CD4-positive, CD25-positive, alpha-beta regulatory T cell (primary cell): ENCODE data around the gene GARS1. TPM values are rescaled to one million over a fixed set of nuclear protein-coding genes. Genes with fewer than 3 reads are reported as not detected.

ENCODE experiments used
- ATAC-seq, 2 donors: fragments of 150-1000 bp; cut with Tn5 transposase; one replicate each; pipeline ENCODE4 v1.10.0; 2021; ENCODE audit warnings: low read depth in 2 of 2, moderate number of reproducible peaks in 2 of 2, moderate library complexity in 1 of 2
- DNase-seq, 3 donors: peaks; one replicate each; pipeline versions ENCODE4 v3.0.0 to v3.0.0-alpha.2; 2012 to 2022; ENCODE audit warnings: mixed read lengths in 1 of 3
- H3K27ac ChIP-seq: one replicate; pipeline ENCODE4 v1.7.0; 2013; ENCODE audit warnings: mild to moderate bottlenecking, low read length; ENCODE audit not compliant: insufficient read depth, poor library complexity, severe bottlenecking
- H3K27me3 ChIP-seq: one replicate; pipeline ENCODE4 v1.7.0; 2013; ENCODE audit warnings: low read length; ENCODE audit not compliant: control insufficient read depth, insufficient read depth
- H3K36me3 ChIP-seq: one replicate; pipeline ENCODE4 v1.7.0; 2013; ENCODE audit warnings: mild to moderate bottlenecking, low read length, moderate library complexity; ENCODE audit not compliant: control insufficient read depth, insufficient read depth
- H3K4me1 ChIP-seq: 2 replicates; pipeline ENCODE4 v1.7.0; 2013; ENCODE audit warnings: mild to moderate bottlenecking, low read length; ENCODE audit not compliant: insufficient read depth, control insufficient read depth, poor library complexity, severe bottlenecking
- H3K4me3 ChIP-seq: one replicate; pipeline ENCODE4 v1.7.0; 2013; ENCODE audit warnings: low read depth, mild to moderate bottlenecking, low read length, moderate library complexity
- H3K9me3 ChIP-seq, 2 experiments: 1 replicate in 1 of 2; 2 replicates in 1 of 2; pipeline ENCODE4 v1.7.0; 2013; ENCODE audit warnings: low read length in 2 of 2, mild to moderate bottlenecking in 1 of 2, moderate library complexity in 1 of 2; ENCODE audit not compliant: control insufficient read depth in 2 of 2
- H3K27ac Mint-ChIP-seq, 3 donors: one replicate each; pipeline ENCODE4 v1.8.0; 2020 to 2022; ENCODE audit warnings: mild to moderate bottlenecking in 3 of 3, mixed read lengths in 3 of 3, moderate library complexity in 2 of 3
- H3K27me3 Mint-ChIP-seq: one replicate; pipeline ENCODE4 v1.8.0; 2022; ENCODE audit warnings: mild to moderate bottlenecking, mixed read lengths
- H3K36me3 Mint-ChIP-seq: one replicate; pipeline ENCODE4 v1.8.0; 2020; ENCODE audit warnings: mixed read lengths
- H3K4me1 Mint-ChIP-seq, 4 donors: one replicate each; pipeline ENCODE4 v1.8.0; 2020 to 2022; ENCODE audit warnings: mixed read lengths in 4 of 4, mild to moderate bottlenecking in 1 of 4
- H3K4me3 Mint-ChIP-seq, 4 donors: one replicate each; pipeline ENCODE4 v1.8.0; 2020 to 2022; ENCODE audit warnings: mild to moderate bottlenecking in 4 of 4, mixed read lengths in 4 of 4, moderate library complexity in 3 of 4
- H3K9me3 Mint-ChIP-seq, 7 donors: one replicate each; pipeline ENCODE4 v1.8.0; 2020 to 2022; ENCODE audit warnings: mixed read lengths in 7 of 7, mild to moderate bottlenecking in 3 of 7, moderate library complexity in 2 of 7
- polyA plus RNA-seq, 4 donors: library from polyadenylated mRNA; unstranded; fragments of 300-500 nt; fragmentation: Illumina TruSeq; gene quantifications; one replicate each; pipeline ENCODE4 v1.2.3, GENCODE V29; 2021
- total RNA-seq: library from RNA; stranded (reverse); gene quantifications from one replicate; pipeline ENCODE4 v1.2.3, GENCODE V29; 2022

GARS1 gene
- total and polyA plus RNA-seq, 5 donors from 2014 or later: 76.2 to 116 (median 88.1) TPM

GRCh38 chr7:30647589-30648364, 53.1 kb downstream of the GARS1 start:
- no peaks in the 10 kb centered on the region for H3K4me1 ChIP-seq
- no peaks in the 10 kb centered on the region for H3K27me3 ChIP-seq
- no peaks in the 10 kb centered on the region for H3K9me3 ChIP-seq
- H3K36me3 Mint-ChIP-seq: peaks cover 10% of the 10 kb centered on the region
- DNase-seq (no peak), ATAC-seq (no peak)
- no peak overlapping the region for H3K4me3 ChIP-seq
- no peaks in the 10 kb centered on the region for H3K27me3 Mint-ChIP-seq
- peak overlapping the region in 1 of 3 donors; percentile 2 for H3K27ac Mint-ChIP-seq
- H3K36me3 ChIP-seq: peaks cover 3% of the 10 kb centered on the region
- no peaks in the 10 kb centered on the region for H3K9me3 Mint-ChIP-seq
- H3K4me1 Mint-ChIP-seq: peaks cover 0 to 7% (median 0%) of the 10 kb centered on the region in 4 donors
- H3K4me3 Mint-ChIP-seq: no peak overlapping the region
- no peak overlapping the region for H3K27ac ChIP-seq

GRCh38 chr7:30648744-30649540, 54.3 kb downstream of the GARS1 start:
- Histone ChIP-seq H3K36me3 (peaks cover 3% of the 10 kb centered on the region), H3K27ac (no peak overlapping the region), H3K4me3 (no peak overlapping the region), H3K9me3 (no peaks in the 10 kb centered on the region), H3K4me1 (no peaks in the 10 kb centered on the region), H3K27me3 (no peaks in the 10 kb centered on the region)
- H3K27ac Mint-ChIP-seq: peak overlapping the region in 1 of 3 donors; percentile 66
- peaks cover 0 to 5% (median 0%) of the 10 kb centered on the region in 4 donors for H3K4me1 Mint-ChIP-seq
- no peaks in the 10 kb centered on the region for H3K9me3 Mint-ChIP-seq
- peaks cover 13% of the 10 kb centered on the region for H3K36me3 Mint-ChIP-seq
- ATAC-seq (no peak), DNase-seq (no peak)
- H3K27me3 Mint-ChIP-seq: no peaks in the 10 kb centered on the region
- H3K4me3 Mint-ChIP-seq: no peak overlapping the region

- Mint-ChIP-seq H3K9me3 (no peaks in the 10 kb centered on the region), H3K4me1 (no peaks in the 10 kb centered on the region), H3K27me3 (no peaks in the 10 kb centered on the region), H3K4me3 (no peak overlapping the region), H3K36me3 (peaks cover 10% of the 10 kb centered on the region), H3K27ac (peak overlapping the region in 1 of 3 donors; percentile 8)
- DNase-seq (no peak), ATAC-seq (no peak)
- H3K36me3 ChIP-seq: peaks cover 3% of the 10 kb centered on the region
- no peak overlapping the region for H3K4me3 ChIP-seq
- no peaks in the 10 kb centered on the region for H3K4me1 ChIP-seq
- H3K27ac ChIP-seq: no peak overlapping the region
- H3K9me3 ChIP-seq: no peaks in the 10 kb centered on the region
- no peaks in the 10 kb centered on the region for H3K27me3 ChIP-seq
Measured at GRCh38 chr7:30649717-30650420, 55.2 kb downstream of the GARS1 start.

GRCh38 chr7:30650421-30650808, 55.7 kb downstream of the GARS1 start:
- H3K9me3 Mint-ChIP-seq: no peaks in the 10 kb centered on the region
- no peaks in the 10 kb centered on the region for H3K27me3 ChIP-seq
- peaks cover 4% of the 10 kb centered on the region for H3K36me3 Mint-ChIP-seq
- H3K27ac ChIP-seq: no peak overlapping the region
- H3K4me3 Mint-ChIP-seq: no peak overlapping the region
- no peaks in the 10 kb centered on the region for H3K27me3 Mint-ChIP-seq
- no peaks in the 10 kb centered on the region for H3K9me3 ChIP-seq
- H3K4me1 ChIP-seq: no peaks in the 10 kb centered on the region
- H3K36me3 ChIP-seq: no peaks in the 10 kb centered on the region
- ATAC-seq (no peak), DNase-seq (no peak)
- no peak overlapping the region for H3K27ac Mint-ChIP-seq
- H3K4me3 ChIP-seq: no peak overlapping the region
- H3K4me1 Mint-ChIP-seq: no peaks in the 10 kb centered on the region

GRCh38 chr7:30652132-30652531, 57.5 kb downstream of the GARS1 start:
- Histone ChIP-seq H3K36me3 (no peaks in the 10 kb centered on the region), H3K4me1 (no peaks in the 10 kb centered on the region), H3K4me3 (no peak overlapping the region), H3K27me3 (no peaks in the 10 kb centered on the region), H3K27ac (no peak overlapping the region), H3K9me3 (no peaks in the 10 kb centered on the region)
- no peaks in the 10 kb centered on the region for H3K27me3 Mint-ChIP-seq
- ATAC-seq (no peak), DNase-seq (no peak)
- H3K4me1 Mint-ChIP-seq: no peaks in the 10 kb centered on the region
- no peak overlapping the region for H3K27ac Mint-ChIP-seq
- H3K36me3 Mint-ChIP-seq: peaks cover 3% of the 10 kb centered on the region
- H3K9me3 Mint-ChIP-seq: no peaks in the 10 kb centered on the region
- H3K4me3 Mint-ChIP-seq: no peak overlapping the region

GRCh38 chr7:30652698-30653641, 58.3 kb downstream of the GARS1 start:
- Histone ChIP-seq H3K4me3 (no peak overlapping the region), H3K27me3 (no peaks in the 10 kb centered on the region), H3K36me3 (no peaks in the 10 kb centered on the region), H3K9me3 (no peaks in the 10 kb centered on the region), H3K4me1 (no peaks in the 10 kb centered on the region), H3K27ac (no peak overlapping the region)
- no peaks in the 10 kb centered on the region for H3K9me3 Mint-ChIP-seq
- peaks cover 3% of the 10 kb centered on the region for H3K36me3 Mint-ChIP-seq
- no peak for ATAC-seq
- no peak overlapping the region for H3K4me3 Mint-ChIP-seq
- no peak overlapping the region for H3K27ac Mint-ChIP-seq
- H3K4me1 Mint-ChIP-seq: no peaks in the 10 kb centered on the region
- DNase-seq: no peak
- H3K27me3 Mint-ChIP-seq: no peaks in the 10 kb centered on the region
